Stimulated activated naive CD8-positive, alpha-beta T cell treated with anti-CD3 and anti-CD28 coated beads, Interleukin-15, Interleukin-2, amounts not matched to agents 100 ng/mL and 50 ng/mL, for 24 hours (primary cell): ENCODE measurements around the gene NLRP6.

Experiments
- H3K27ac Mint-ChIP-seq: one replicate; pipeline ENCODE4 v1.8.0; 2021; ENCODE audit warnings: mild to moderate bottlenecking, mixed read lengths
- H3K27me3 Mint-ChIP-seq: one replicate; pipeline ENCODE4 v1.8.0; 2021; ENCODE audit warnings: mixed read lengths
- H3K36me3 Mint-ChIP-seq: one replicate; pipeline ENCODE4 v1.8.0; 2021; ENCODE audit warnings: low read depth, mixed read lengths
- H3K4me1 Mint-ChIP-seq: one replicate; pipeline ENCODE4 v1.8.0; 2021; ENCODE audit warnings: low read depth, mixed read lengths
- H3K4me3 Mint-ChIP-seq: one replicate; pipeline ENCODE4 v1.8.0; 2021; ENCODE audit warnings: mild to moderate bottlenecking, mixed read lengths
- H3K9me3 Mint-ChIP-seq: one replicate; pipeline ENCODE4 v1.8.0; 2021; ENCODE audit warnings: mixed read lengths

Gene NLRP6

GRCh38 chr11:269146-269890 is 8.9 kb upstream of the NLRP6 start:
- no peaks in the 10 kb centered on the region for H3K36me3 Mint-ChIP-seq
- no peaks in the 10 kb centered on the region for H3K27me3 Mint-ChIP-seq
- no peaks in the 10 kb centered on the region for H3K9me3 Mint-ChIP-seq
- H3K4me3 Mint-ChIP-seq, result peak overlapping the region; percentile 92
- peak overlapping the region; percentile 95 for H3K27ac Mint-ChIP-seq
- H3K4me1 Mint-ChIP-seq, result peaks cover 46% of the 10 kb centered on the region

GRCh38 chr11:270451-271318 is 7.5 kb upstream of the NLRP6 start:
- H3K36me3 Mint-ChIP-seq, result no peaks in the 10 kb centered on the region
- H3K4me3 Mint-ChIP-seq, result no peak overlapping the region
- peaks cover 44% of the 10 kb centered on the region for H3K4me1 Mint-ChIP-seq
- H3K27me3 Mint-ChIP-seq, result no peaks in the 10 kb centered on the region
- no peak overlapping the region for H3K27ac Mint-ChIP-seq
- no peaks in the 10 kb centered on the region for H3K9me3 Mint-ChIP-seq

GRCh38 chr11:271319-271715 is 6.9 kb upstream of the NLRP6 start:
- H3K27me3 Mint-ChIP-seq, result no peaks in the 10 kb centered on the region
- H3K27ac Mint-ChIP-seq, result no peak overlapping the region
- H3K4me1 Mint-ChIP-seq, result peaks cover 44% of the 10 kb centered on the region
- peaks cover 5% of the 10 kb centered on the region for H3K9me3 Mint-ChIP-seq
- H3K36me3 Mint-ChIP-seq, result no peaks in the 10 kb centered on the region
- no peak overlapping the region for H3K4me3 Mint-ChIP-seq

GRCh38 chr11:272195-272930 is 5.8 kb upstream of the NLRP6 start:
- H3K36me3 Mint-ChIP-seq, result peaks cover 6% of the 10 kb centered on the region
- peaks cover 12% of the 10 kb centered on the region for H3K9me3 Mint-ChIP-seq
- H3K4me1 Mint-ChIP-seq, result peaks cover 42% of the 10 kb centered on the region
- no peak overlapping the region for H3K27ac Mint-ChIP-seq
- no peaks in the 10 kb centered on the region for H3K27me3 Mint-ChIP-seq
- H3K4me3 Mint-ChIP-seq, result no peak overlapping the region

GRCh38 chr11:272931-273198 is 5.3 kb upstream of the NLRP6 start:
- Mint-ChIP-seq H3K27me3 (peaks cover 4% of the 10 kb centered on the region), H3K4me3 (no peak overlapping the region), H3K9me3 (peaks cover 15% of the 10 kb centered on the region), H3K36me3 (peaks cover 6% of the 10 kb centered on the region), H3K4me1 (peaks cover 42% of the 10 kb centered on the region), H3K27ac (no peak overlapping the region)

- Mint-ChIP-seq H3K9me3 (peaks cover 15% of the 10 kb centered on the region), H3K4me1 (peaks cover 32% of the 10 kb centered on the region), H3K27me3 (peaks cover 17% of the 10 kb centered on the region), H3K27ac (no peak overlapping the region), H3K4me3 (no peak overlapping the region), H3K36me3 (peaks cover 6% of the 10 kb centered on the region)
Measured at GRCh38 chr11:276219-276618, 2.0 kb upstream of the NLRP6 start.

GRCh38 chr11:279040-279965 is 1.1 kb downstream of the NLRP6 start:
- peaks cover 55% of the 10 kb centered on the region for H3K4me1 Mint-ChIP-seq
- H3K27me3 Mint-ChIP-seq, result peaks cover 32% of the 10 kb centered on the region
- no peak overlapping the region for H3K27ac Mint-ChIP-seq
- H3K4me3 Mint-ChIP-seq, result peak overlapping the region; percentile 72
- H3K9me3 Mint-ChIP-seq, result peaks cover 15% of the 10 kb centered on the region
- H3K36me3 Mint-ChIP-seq, result peaks cover 6% of the 10 kb centered on the region

- peaks cover 55% of the 10 kb centered on the region for H3K4me1 Mint-ChIP-seq
- H3K27me3 Mint-ChIP-seq, result peaks cover 32% of the 10 kb centered on the region
- no peak overlapping the region for H3K27ac Mint-ChIP-seq
Measured at GRCh38 chr11:279966-280705, 1.9 kb downstream of the NLRP6 start.

GRCh38 chr11:280706-281485 is 2.7 kb downstream of the NLRP6 start:
- Mint-ChIP-seq H3K4me3 (peak overlapping the region; percentile 68), H3K9me3 (peaks cover 14% of the 10 kb centered on the region), H3K27me3 (peaks cover 32% of the 10 kb centered on the region), H3K36me3 (peaks cover 6% of the 10 kb centered on the region), H3K27ac (no peak overlapping the region), H3K4me1 (peaks cover 55% of the 10 kb centered on the region)

More at GRCh38 chr11:279966-280705, 1.9 kb downstream of the NLRP6 start:
- H3K4me3 Mint-ChIP-seq, result peak overlapping the region; percentile 68
- H3K36me3 Mint-ChIP-seq, result peaks cover 6% of the 10 kb centered on the region
- H3K9me3 Mint-ChIP-seq, result peaks cover 15% of the 10 kb centered on the region

- H3K27ac Mint-ChIP-seq, result no peak overlapping the region
- H3K27me3 Mint-ChIP-seq, result peaks cover 32% of the 10 kb centered on the region
- peaks cover 59% of the 10 kb centered on the region for H3K4me1 Mint-ChIP-seq
- H3K36me3 Mint-ChIP-seq, result peaks cover 4% of the 10 kb centered on the region
- H3K4me3 Mint-ChIP-seq, result peak overlapping the region; percentile 68
- H3K9me3 Mint-ChIP-seq, result peaks cover 7% of the 10 kb centered on the region
Measured at GRCh38 chr11:281486-282161, 3.4 kb downstream of the NLRP6 start.

- no peaks in the 10 kb centered on the region for H3K36me3 Mint-ChIP-seq
- peak overlapping the region; percentile 68 for H3K4me3 Mint-ChIP-seq
- H3K27me3 Mint-ChIP-seq, result peaks cover 32% of the 10 kb centered on the region
- H3K4me1 Mint-ChIP-seq, result peaks cover 60% of the 10 kb centered on the region
- H3K9me3 Mint-ChIP-seq, result peaks cover 3% of the 10 kb centered on the region
- H3K27ac Mint-ChIP-seq, result no peak overlapping the region
Measured at GRCh38 chr11:282171-282570, 4.0 kb downstream of the NLRP6 start.

- Mint-ChIP-seq H3K4me3 (peak overlapping the region; percentile 68), H3K36me3 (peaks cover 1% of the 10 kb centered on the region), H3K27me3 (peaks cover 29% of the 10 kb centered on the region), H3K4me1 (peaks cover 58% of the 10 kb centered on the region), H3K27ac (peak overlapping the region; percentile 14), H3K9me3 (no peaks in the 10 kb centered on the region)
Measured at GRCh38 chr11:282630-283360, 4.6 kb downstream of the NLRP6 start.
